ENCODE data around the gene DAB1.

The DAB1 gene

GRCh38 chr1:57311411-57311810 lies 112.4 kb downstream of the DAB1 start:
- Histone ChIP-seq H2AK5ac (ENCODE audit: low read depth, low read length) (no peak overlapping the region), H3K79me1 (ENCODE audit: low read depth, low read length) (no peaks in the 10 kb centered on the region), H4K91ac (ENCODE audit: low read depth, low read length, poor library complexity) (no peak overlapping the region), H2BK120ac (ENCODE audit: low read depth, low read length) (no peak overlapping the region), H3K4me1 (ENCODE audit: control insufficient read depth in 2 of 2, insufficient read depth in 1 of 2, low read depth in 1 of 2, low read length in 2 of 2) (no peaks in the 10 kb centered on the region), H3K4ac (ENCODE audit: low read length) (no peak overlapping the region), H3K27me3 (ENCODE audit: control insufficient read depth in 3 of 3, insufficient read depth in 3 of 3, low read depth in 1 of 3, low read length in 3 of 3) (no peaks in the 10 kb centered on the region), H3K18ac (ENCODE audit: low read length) (no peak overlapping the region), H3K27ac (replicated peaks; ENCODE audit: low read length) (no peak overlapping the region), H4K8ac (ENCODE audit: low read depth, low read length) (no peak overlapping the region), H3K9ac (ENCODE audit: low read depth, low read length, poor library complexity) (no peak overlapping the region), H2BK12ac (ENCODE audit: low read length) (no peak overlapping the region), H2AFZ (ENCODE audit: low read length) (no peak overlapping the region), H2BK15ac (ENCODE audit: low read length) (no peak overlapping the region), H3K4me3 (ENCODE audit: low read length in 2 of 2) (no peak overlapping the region), H3K9me3 (replicated peaks in 1 of 2; ENCODE audit: control insufficient read depth in 2 of 2, insufficient read depth in 1 of 2, low read depth in 1 of 2, low read length in 2 of 2) (no peaks in the 10 kb centered on the region), H3K14ac (ENCODE audit: low read length) (no peak overlapping the region), H3K23ac (ENCODE audit: low read depth, low read length, poor library complexity) (no peak overlapping the region), H3K4me2 (ENCODE audit: insufficient read depth, low read length, poor library complexity, severe bottlenecking) (no peak overlapping the region), H2BK5ac (ENCODE audit: low read length) (no peak overlapping the region), H3K36me3 (replicated peaks in 1 of 2; ENCODE audit: control insufficient read depth in 2 of 2, insufficient read depth in 2 of 2, low read length in 2 of 2) (no peaks in the 10 kb centered on the region)
- no peak for DNase-seq (ENCODE audit: low spot score)
- WGBS, 2 donors (ENCODE audit: extremely low coverage in 2 of 2, insufficient read length in 2 of 2, insufficient replicate concordance in 1 of 2), result no CpG with 5 or more reads among the region's 1 CpG

GRCh38 chr1:57311006-57311405 lies 112.9 kb downstream of the DAB1 start:
- Histone ChIP-seq H3K36me3 (replicated peaks in 1 of 2; ENCODE audit: control insufficient read depth in 2 of 2, insufficient read depth in 2 of 2, low read length in 2 of 2) (no peaks in the 10 kb centered on the region), H3K27me3 (ENCODE audit: control insufficient read depth in 3 of 3, insufficient read depth in 3 of 3, low read depth in 1 of 3, low read length in 3 of 3) (no peaks in the 10 kb centered on the region), H2BK15ac (ENCODE audit: low read length) (no peak overlapping the region), H3K27ac (replicated peaks; ENCODE audit: low read length) (no peak overlapping the region), H3K4ac (ENCODE audit: low read length) (no peak overlapping the region), H4K8ac (ENCODE audit: low read depth, low read length) (no peak overlapping the region), H2BK5ac (ENCODE audit: low read length) (no peak overlapping the region), H3K4me3 (ENCODE audit: low read length in 2 of 2) (no peak overlapping the region), H3K4me1 (ENCODE audit: control insufficient read depth in 2 of 2, insufficient read depth in 1 of 2, low read depth in 1 of 2, low read length in 2 of 2) (no peaks in the 10 kb centered on the region), H2AK5ac (ENCODE audit: low read depth, low read length) (no peak overlapping the region), H3K23ac (ENCODE audit: low read depth, low read length, poor library complexity) (no peak overlapping the region), H3K4me2 (ENCODE audit: insufficient read depth, low read length, poor library complexity, severe bottlenecking) (no peak overlapping the region), H2AFZ (ENCODE audit: low read length) (no peak overlapping the region), H4K91ac (ENCODE audit: low read depth, low read length, poor library complexity) (no peak overlapping the region), H2BK120ac (ENCODE audit: low read depth, low read length) (no peak overlapping the region), H3K14ac (ENCODE audit: low read length) (no peak overlapping the region), H3K18ac (ENCODE audit: low read length) (no peak overlapping the region), H3K79me1 (ENCODE audit: low read depth, low read length) (no peaks in the 10 kb centered on the region), H3K9me3 (replicated peaks in 1 of 2; ENCODE audit: control insufficient read depth in 2 of 2, insufficient read depth in 1 of 2, low read depth in 1 of 2, low read length in 2 of 2) (no peaks in the 10 kb centered on the region), H3K9ac (ENCODE audit: low read depth, low read length, poor library complexity) (no peak overlapping the region), H2BK12ac (ENCODE audit: low read length) (no peak overlapping the region)
- no peak for DNase-seq (ENCODE audit: low spot score)
- no CpG with 5 or more reads among the region's 5 CpGs for WGBS, 2 donors (ENCODE audit: extremely low coverage in 2 of 2, insufficient read length in 2 of 2, insufficient replicate concordance in 1 of 2)

GRCh38 chr1:57309630-57310029 lies 114.2 kb downstream of the DAB1 start:
- Histone ChIP-seq H3K4me2 (ENCODE audit: insufficient read depth, low read length, poor library complexity, severe bottlenecking) (no peak overlapping the region), H2BK120ac (ENCODE audit: low read depth, low read length) (no peak overlapping the region), H3K4me1 (ENCODE audit: control insufficient read depth in 2 of 2, insufficient read depth in 1 of 2, low read depth in 1 of 2, low read length in 2 of 2) (peaks cover 0 to 2% of the 10 kb centered on the region in 2 donors), H2BK5ac (ENCODE audit: low read length) (no peak overlapping the region), H3K79me1 (ENCODE audit: low read depth, low read length) (no peaks in the 10 kb centered on the region), H2AK5ac (ENCODE audit: low read depth, low read length) (no peak overlapping the region), H3K9ac (ENCODE audit: low read depth, low read length, poor library complexity) (no peak overlapping the region), H4K91ac (ENCODE audit: low read depth, low read length, poor library complexity) (no peak overlapping the region), H3K14ac (ENCODE audit: low read length) (no peak overlapping the region), H3K9me3 (replicated peaks in 1 of 2; ENCODE audit: control insufficient read depth in 2 of 2, insufficient read depth in 1 of 2, low read depth in 1 of 2, low read length in 2 of 2) (no peaks in the 10 kb centered on the region), H3K27ac (replicated peaks; ENCODE audit: low read length) (no peak overlapping the region), H2AFZ (ENCODE audit: low read length) (no peak overlapping the region), H2BK12ac (ENCODE audit: low read length) (no peak overlapping the region), H3K27me3 (ENCODE audit: control insufficient read depth in 3 of 3, insufficient read depth in 3 of 3, low read depth in 1 of 3, low read length in 3 of 3) (no peaks in the 10 kb centered on the region), H3K4me3 (ENCODE audit: low read length in 2 of 2) (no peak overlapping the region), H3K36me3 (replicated peaks in 1 of 2; ENCODE audit: control insufficient read depth in 2 of 2, insufficient read depth in 2 of 2, low read length in 2 of 2) (no peaks in the 10 kb centered on the region), H3K23ac (ENCODE audit: low read depth, low read length, poor library complexity) (no peak overlapping the region), H2BK15ac (ENCODE audit: low read length) (no peak overlapping the region), H3K18ac (ENCODE audit: low read length) (no peak overlapping the region), H3K4ac (ENCODE audit: low read length) (no peak overlapping the region), H4K8ac (ENCODE audit: low read depth, low read length) (no peak overlapping the region)
- no CpG with 5 or more reads among the region's 2 CpGs for WGBS, 2 donors (ENCODE audit: extremely low coverage in 2 of 2, insufficient read length in 2 of 2, insufficient replicate concordance in 1 of 2)
- no peak for DNase-seq (ENCODE audit: low spot score)

GRCh38 chr1:57307392-57308170 lies 116.3 kb downstream of the DAB1 start:
- Histone ChIP-seq H3K18ac (ENCODE audit: low read length) (no peak overlapping the region), H2BK12ac (ENCODE audit: low read length) (no peak overlapping the region), H4K91ac (ENCODE audit: low read depth, low read length, poor library complexity) (no peak overlapping the region), H3K9ac (ENCODE audit: low read depth, low read length, poor library complexity) (no peak overlapping the region), H3K4me2 (ENCODE audit: insufficient read depth, low read length, poor library complexity, severe bottlenecking) (no peak overlapping the region), H3K4ac (ENCODE audit: low read length) (no peak overlapping the region), H2AK5ac (ENCODE audit: low read depth, low read length) (no peak overlapping the region), H2AFZ (ENCODE audit: low read length) (no peak overlapping the region), H3K4me3 (ENCODE audit: low read length in 2 of 2) (peak overlapping the region in 1 of 2 donors; percentile 16), H3K4me1 (ENCODE audit: control insufficient read depth in 2 of 2, insufficient read depth in 1 of 2, low read depth in 1 of 2, low read length in 2 of 2) (peaks cover 0 to 9% of the 10 kb centered on the region in 2 donors), H4K8ac (ENCODE audit: low read depth, low read length) (no peak overlapping the region), H3K9me3 (replicated peaks in 1 of 2; ENCODE audit: control insufficient read depth in 2 of 2, insufficient read depth in 1 of 2, low read depth in 1 of 2, low read length in 2 of 2) (no peaks in the 10 kb centered on the region), H3K27me3 (ENCODE audit: control insufficient read depth in 3 of 3, insufficient read depth in 3 of 3, low read depth in 1 of 3, low read length in 3 of 3) (no peaks in the 10 kb centered on the region), H2BK120ac (ENCODE audit: low read depth, low read length) (no peak overlapping the region), H3K79me1 (ENCODE audit: low read depth, low read length) (no peaks in the 10 kb centered on the region), H3K27ac (replicated peaks; ENCODE audit: low read length) (no peak overlapping the region), H3K23ac (ENCODE audit: low read depth, low read length, poor library complexity) (no peak overlapping the region), H2BK15ac (ENCODE audit: low read length) (no peak overlapping the region), H3K14ac (ENCODE audit: low read length) (no peak overlapping the region), H3K36me3 (replicated peaks in 1 of 2; ENCODE audit: control insufficient read depth in 2 of 2, insufficient read depth in 2 of 2, low read length in 2 of 2) (no peaks in the 10 kb centered on the region), H2BK5ac (ENCODE audit: low read length) (no peak overlapping the region)
- WGBS, 2 donors (ENCODE audit: extremely low coverage in 2 of 2, insufficient read length in 2 of 2, insufficient replicate concordance in 1 of 2), result no CpG with 5 or more reads among the region's 4 CpGs
- no peak for DNase-seq (ENCODE audit: low spot score)

Measured in neuronal stem cell (in vitro differentiated cells).